Measurements from ENCODE around the gene TRAF2.

DNA sequence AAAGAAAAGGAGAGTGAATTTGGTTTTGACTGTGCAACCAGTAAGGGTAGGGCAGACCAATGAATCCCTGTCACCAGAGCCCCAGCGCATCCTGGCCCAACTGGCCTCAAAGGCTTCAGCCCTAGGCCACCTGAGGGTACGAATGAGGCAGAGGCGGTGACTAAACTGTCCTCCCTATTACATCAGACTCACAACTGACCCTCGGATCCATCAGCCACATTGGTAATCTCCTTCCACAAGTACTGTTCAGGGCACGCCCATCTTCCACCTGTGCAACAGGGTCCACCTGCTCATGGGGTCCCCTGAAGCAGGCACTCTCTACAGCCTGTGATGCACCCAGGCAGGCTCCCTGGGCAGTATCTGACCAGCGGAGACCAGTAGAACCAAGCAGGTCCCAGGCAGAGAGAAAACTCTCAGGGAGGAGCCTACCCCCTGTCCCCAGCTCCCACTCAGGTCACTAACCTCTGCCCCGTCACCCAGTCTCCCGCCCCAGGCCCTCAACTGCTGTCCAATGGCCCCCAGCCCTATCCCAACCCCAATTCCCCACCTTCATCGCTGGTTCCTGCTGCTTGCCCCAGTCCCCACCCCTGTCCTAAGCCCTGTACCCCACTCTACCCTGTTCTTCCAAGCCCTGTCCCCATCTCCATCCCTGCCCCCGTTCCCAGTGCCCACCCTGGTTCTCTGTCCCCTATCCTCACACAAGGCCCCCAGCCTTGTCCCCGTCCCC, 21.1 kb upstream of the TRAF2 start:
- TF ChIP-seq POLR2A (IDR thresholded peaks at IDR 0.05) (no peak), EP300 (IDR thresholded peaks at IDR 0.05) (no peak), CTCF (IDR thresholded peaks at IDR 0.05) (no peak), POLR2AphosphoS5 (IDR thresholded peaks at IDR 0.05) (no peak)
